H1 (cell line): Measurements from ENCODE around the gene INAFM2. TPM values are rescaled to one million over a fixed set of nuclear protein-coding genes. Genes with fewer than 3 reads are reported as not detected.

Experiments
- CTCF ChIA-PET: fragments of 300-600 bp; sonication (Branson Sonifier 250); formaldehyde crosslinking; loops from one replicate; lab custom pipeline; 2021; ENCODE audit not compliant: partially characterized antibody; lab: Charles Lee
- POLR2A ChIA-PET: fragments of 300-600 bp; sonication (Branson Sonifier 250); formaldehyde crosslinking; loops from one replicate; lab custom pipeline; 2021; ENCODE audit warnings: inconsistent platforms; ENCODE audit not compliant: partially characterized antibody; lab: Charles Lee
- DNase-seq, 2 experiments: peaks; one replicate each; pipeline versions ENCODE4 v3.0.0 to v3.0.0-alpha.2; 2010 to 2022; ENCODE audit warnings: low spot score in 2 of 2, low read depth in 1 of 2, mixed read lengths in 1 of 2
- FAIRE-seq: peaks from 2 replicates; lab custom pipeline; 2011; peaks lifted over from hg19 to GRCh38; lab: Jason Lieb, UNC
- H2AFZ ChIP-seq: 2 replicates; pipeline ENCODE4 v1.8.1; 2012; ENCODE audit warnings: low read length, inconsistent platforms
- H2AK5ac ChIP-seq: 2 replicates; pipeline ENCODE4 v1.6.1; 2013; ENCODE audit warnings: low read depth, low read length
- H2BK120ac ChIP-seq: replicated peaks from 2 replicates; pipeline ENCODE3; 2013; ENCODE audit warnings: low read depth, low read length, inconsistent platforms
- H2BK12ac ChIP-seq: 2 replicates; pipeline ENCODE4 v1.6.1; 2013; ENCODE audit warnings: low read depth, low read length
- H2BK15ac ChIP-seq: 2 replicates; pipeline ENCODE4 v1.6.1; 2013; ENCODE audit warnings: low read length
- H2BK20ac ChIP-seq: 2 replicates; pipeline ENCODE4 v1.6.1; 2013; ENCODE audit warnings: low read length
- H2BK5ac ChIP-seq: 2 replicates; pipeline ENCODE4 v1.6.1; 2013; ENCODE audit warnings: low read depth, low read length
- H3K14ac ChIP-seq: 2 replicates; pipeline ENCODE4 v1.6.1; 2013; ENCODE audit warnings: inconsistent platforms; ENCODE audit not compliant: insufficient read length
- H3K18ac ChIP-seq: 2 replicates; pipeline ENCODE4 v1.6.1; 2013; ENCODE audit warnings: low read length; ENCODE audit errors: extremely low read depth
- H3K23ac ChIP-seq: 2 replicates; pipeline ENCODE4 v1.6.1; 2013; ENCODE audit warnings: inconsistent platforms; ENCODE audit not compliant: insufficient read length
- H3K23me2 ChIP-seq: 2 replicates; pipeline ENCODE4 v1.6.1; 2013; ENCODE audit warnings: low read depth, low read length
- H3K27ac ChIP-seq: 2 replicates; pipeline ENCODE4 v1.6.1; 2011; ENCODE audit warnings: low read depth, low read length, inconsistent platforms
- H3K27me3 ChIP-seq, 4 experiments: replicated peaks in 1 of 4; 1 replicate in 1 of 4; 2 replicates in 3 of 4; pipeline versions ENCODE4 v1.6.1 to v1.8.1; 2011 to 2013; ENCODE audit warnings: low read length in 3 of 4, mild to moderate bottlenecking in 3 of 4, inconsistent platforms in 2 of 4, mixed read lengths in 2 of 4, moderate library complexity in 1 of 4; ENCODE audit not compliant: control insufficient read depth in 3 of 4, insufficient read depth in 3 of 4; ENCODE audit errors: extremely low read depth in 1 of 4
- H3K36me3 ChIP-seq, 4 experiments: 2 replicates each; pipeline versions ENCODE4 v1.6.1 to v1.8.1; 2011 to 2013; ENCODE audit warnings: mild to moderate bottlenecking in 4 of 4, low read length in 3 of 4, moderate library complexity in 2 of 4, control low read depth in 1 of 4, inconsistent platforms in 1 of 4; ENCODE audit not compliant: insufficient read depth in 4 of 4, control insufficient read depth in 2 of 4
- H3K4ac ChIP-seq: replicated peaks from 2 replicates; pipeline ENCODE3; 2013; ENCODE audit warnings: low read length, low read depth, mixed read lengths, inconsistent platforms; ENCODE audit not compliant: insufficient read length
- H3K4me1 ChIP-seq, 4 experiments: replicated peaks in 1 of 4; 1 replicate in 1 of 4; 2 replicates in 3 of 4; pipeline versions ENCODE4 v1.6.1 to v1.8.1; 2011 to 2013; ENCODE audit warnings: low read length in 3 of 4, inconsistent platforms in 2 of 4, mixed read lengths in 1 of 4; ENCODE audit not compliant: insufficient read depth in 4 of 4, control insufficient read depth in 3 of 4
- H3K4me2 ChIP-seq, 2 experiments: 2 replicates each; pipeline versions ENCODE4 v1.6.1 to v1.8.1; 2011 to 2013; ENCODE audit warnings: low read depth in 2 of 2, low read length in 2 of 2, control low read depth in 1 of 2, inconsistent platforms in 1 of 2, mild to moderate bottlenecking in 1 of 2; ENCODE audit not compliant: insufficient read depth in 1 of 2
- H3K4me3 ChIP-seq, 4 experiments: fragments of 200-600, 300-600 bp in 1 of 4; sonication (generic), shearing (Covaris generic), sonication (Bioruptor Twin) in 1 of 4; 2 replicates each; pipeline versions ENCODE4 v1.5.1 to v1.8.1; 2011 to 2016; ENCODE audit warnings: low read length in 4 of 4, low read depth in 3 of 4, control low read depth in 2 of 4, inconsistent platforms in 2 of 4, mild to moderate bottlenecking in 2 of 4, mixed read lengths in 1 of 4, moderate library complexity in 1 of 4; ENCODE audit not compliant: insufficient read depth in 2 of 4; ENCODE audit errors: extremely low read depth in 1 of 4
- H3K56ac ChIP-seq: replicated peaks from 2 replicates; pipeline ENCODE3; 2013; ENCODE audit warnings: low read depth, mild to moderate bottlenecking, mixed read lengths, low read length, inconsistent platforms; ENCODE audit not compliant: insufficient read length
- H3K79me1 ChIP-seq: 2 replicates; pipeline ENCODE4 v1.6.1; 2013; ENCODE audit warnings: low read depth, low read length, control low read depth
- H3K79me2 ChIP-seq, 2 experiments: 2 replicates each; pipeline versions ENCODE4 v1.6.1 to v1.8.1; 2012 to 2013; ENCODE audit warnings: low read length in 2 of 2, mild to moderate bottlenecking in 2 of 2, inconsistent platforms in 1 of 2; ENCODE audit not compliant: insufficient read depth in 2 of 2, control insufficient read depth in 1 of 2
- H3K9ac ChIP-seq, 4 experiments: replicated peaks in 1 of 4; 1 replicate in 1 of 4; 2 replicates in 3 of 4; pipeline versions ENCODE4 v1.6.1 to v1.8.1; 2011 to 2013; ENCODE audit warnings: low read depth in 3 of 4, low read length in 3 of 4, control low read depth in 2 of 4, mild to moderate bottlenecking in 2 of 4, moderate library complexity in 2 of 4, inconsistent platforms in 1 of 4; ENCODE audit errors: extremely low read depth in 1 of 4
- H3K9me3 ChIP-seq, 2 experiments: 2 replicates each; pipeline versions ENCODE4 v1.6.1 to v1.8.1; 2012 to 2013; ENCODE audit warnings: mild to moderate bottlenecking in 2 of 2, moderate library complexity in 2 of 2, control low read depth in 1 of 2, inconsistent platforms in 1 of 2, low read depth in 1 of 2, low read length in 1 of 2, mixed read lengths in 1 of 2; ENCODE audit not compliant: insufficient read depth in 2 of 2
- H4K20me1 ChIP-seq, 2 experiments: replicated peaks in 1 of 2; 2 replicates each; pipeline versions ENCODE3 to v1.8.1; 2011 to 2013; ENCODE audit warnings: inconsistent platforms in 2 of 2, low read length in 2 of 2, mild to moderate bottlenecking in 1 of 2; ENCODE audit not compliant: insufficient read depth in 2 of 2, control insufficient read depth in 1 of 2
- H4K5ac ChIP-seq: 2 replicates; pipeline ENCODE4 v1.6.1; 2013; ENCODE audit warnings: low read length, low read depth, mixed read lengths, inconsistent platforms; ENCODE audit not compliant: insufficient read length
- H4K8ac ChIP-seq: 2 replicates; pipeline ENCODE4 v1.8.0; 2013; ENCODE audit warnings: mild to moderate bottlenecking, moderate library complexity, low read length, inconsistent platforms; ENCODE audit not compliant: insufficient read depth; ENCODE audit errors: extremely low read depth
- H4K91ac ChIP-seq: replicated peaks from 2 replicates; pipeline ENCODE3; 2013; ENCODE audit warnings: low read length, mixed read lengths, inconsistent platforms; ENCODE audit not compliant: insufficient read length
- ASH2L ChIP-seq: fragments of 200-600, 300-600 bp; sonication (generic); IDR thresholded peaks from one replicate; pipeline ENCODE4 v1.7.1; 2017; ENCODE audit warnings: low read length
- EGR1 ChIP-seq: IDR thresholded peaks from 2 replicates; pipeline ENCODE4 v1.6.1; 2011; ENCODE audit warnings: low read depth, low read length, borderline replicate concordance
- NRF1 ChIP-seq: IDR thresholded peaks from 2 replicates; pipeline ENCODE4 v1.6.1; 2011; ENCODE audit warnings: mild to moderate bottlenecking, low read depth, low read length, improper control_type of control experiment
- RAD21 ChIP-seq, 2 experiments: IDR thresholded peaks in 1 of 2; conservative IDR thresholded peaks in 1 of 2; 2 replicates each; pipeline ENCODE4 v1.6.1; 2011; ENCODE audit warnings: low read depth in 2 of 2, low read length in 2 of 2, improper control_type of control experiment in 1 of 2, inconsistent platforms in 1 of 2, mild to moderate bottlenecking in 1 of 2, moderate library complexity in 1 of 2
- RNF2 ChIP-seq: fragments of 200-900, 300-1000 bp; sonication (generic); IDR thresholded peaks from 2 replicates; pipeline ENCODE4 v1.7.1; 2016; ENCODE audit warnings: borderline replicate concordance, low read depth, mild to moderate bottlenecking, antibody characterized with exemption, low read length; ENCODE audit not compliant: poor library complexity, severe bottlenecking; ENCODE audit errors: missing control alignments
- RXRA ChIP-seq: IDR thresholded peaks from 2 replicates; pipeline ENCODE4 v1.6.1; 2011; ENCODE audit warnings: low read depth, mild to moderate bottlenecking, low read length, moderate library complexity; ENCODE audit not compliant: insufficient read depth
- SIN3A ChIP-seq, 2 experiments: IDR thresholded peaks in 1 of 2; conservative IDR thresholded peaks in 1 of 2; 2 replicates each; pipeline ENCODE4 v1.6.1; 2011 to 2012; ENCODE audit warnings: low read length in 2 of 2, improper control_type of control experiment in 1 of 2, low read depth in 1 of 2, mild to moderate bottlenecking in 1 of 2
- TBP ChIP-seq: IDR thresholded peaks from 2 replicates; pipeline ENCODE4 v1.6.1; 2011; ENCODE audit warnings: low read depth, low read length, improper control_type of control experiment
- TCF12 ChIP-seq: IDR thresholded peaks from 2 replicates; pipeline ENCODE4 v1.6.1; 2011; ENCODE audit warnings: low read depth, mild to moderate bottlenecking, low read length
- WGBS, 2 experiments: shearing (Covaris generic) in 1 of 2; methylation state at CpG; one replicate each; pipeline versions ENCODE4 v1.1.6 to v1.1.7; 2013 to 2015; ENCODE audit warnings: low lambda C conversion rate in 2 of 2, mixed read lengths in 2 of 2, inconsistent platforms in 1 of 2, low coverage in 1 of 2, missing lambda C conversion rate in 1 of 2; ENCODE audit not compliant: insufficient replicate concordance in 2 of 2, insufficient coverage in 1 of 2, insufficient read length in 1 of 2; ENCODE audit errors: extremely low coverage in 1 of 2, missing lambda C conversion rate in 1 of 2; 5-methylcytosine and 5-hydroxymethylcytosine counted together
- polyA plus RNA-seq, 7 experiments: library from polyadenylated mRNA; depleted of rRNA in 3 of 7; stranded (reverse) in 5 of 7; unstranded in 2 of 7; fragments of >200 nt in 5 of 7; fragments of 200-250 nt in 2 of 7; gene quantifications; 1 replicate in 5 of 7; 2 replicates in 1 of 7; 4 replicates in 1 of 7; pipeline versions ENCODE4 v1.2.1 to v1.2.3, GENCODE V29; 2011 to 2013; ENCODE audit warnings: missing spikeins in 2 of 7, mixed read lengths in 2 of 7
- total RNA-seq: library from RNA; stranded (reverse); fragmentation: NEBNext Ultra II Directional; extraction: Animal tissue kit (Norgen Biotek cat#: 25700); gene quantifications from 2 replicates; pipeline ENCODE4 v1.2.1, GENCODE V29; 2021

Gene INAFM2
- total and polyA plus RNA-seq, 2 of the 8 experiments (the other 6 are each of a cell fraction or from before 2014, with no cell fraction given) = 15.3 to 35.1 TPM

- Histone ChIP-seq H3K4me3 (no peak overlapping the region), H3K79me2 (no peaks in the 10 kb centered on the region), H2AFZ (no peak overlapping the region), H2BK12ac (peak overlapping the region; percentile 96), H3K36me3 (no peaks in the 10 kb centered on the region), H3K79me1 (no peaks in the 10 kb centered on the region), H3K18ac (no peak overlapping the region), H4K20me1 (no peaks in the 10 kb centered on the region), H3K4ac (no peak overlapping the region), H2BK15ac (peak overlapping the region; percentile 95; the same call in 1 of the 2 replicates), H2AK5ac (no peak overlapping the region), H4K5ac (no peak overlapping the region), H4K91ac (no peak overlapping the region), H3K23me2 (no peaks in the 10 kb centered on the region), H3K27me3 (peaks cover 0 to 8% (median under 1%) of the 10 kb centered on the region in 4 experiments; a peak in 3 of 7 replicates), H3K56ac (no peak overlapping the region), H3K14ac (no peak overlapping the region), H4K8ac (no peak overlapping the region), H3K9me3 (no peaks in the 10 kb centered on the region), H2BK120ac (no peak overlapping the region), H3K4me1 (peaks cover 0 to 2% (median 1%) of the 10 kb centered on the region in 4 experiments; a peak in 5 of 7 replicates), H2BK5ac (no peak overlapping the region), H3K4me2 (no peak overlapping the region), H3K27ac (no peak overlapping the region), H3K23ac (no peak overlapping the region), H2BK20ac (peak overlapping the region; percentile 90; the same call in 1 of the 2 replicates), H3K9ac (no peak overlapping the region)
- ChIA-PET CTCF (interaction anchor here (0.6 to 27.9 kb wide), 57 partner anchors 10 to 1287 kb away, joined by 3 to 1340 read pairs (median 5); partner anchors contain the start of genes ANKRD63, BMF, CCDC9B and INAFM2), POLR2A (interaction anchor here (0.7 to 2.7 kb wide), 13 partner anchors 10 to 166 kb away, joined by 3 to 11 read pairs (median 4); partner anchors contain the start of genes BMF, INAFM2 and PAK6)
- 65% methylated on average over 26 of the region's 26 CpGs; no CpG with 5 or more reads in 1 of the 2 experiments for WGBS, 2 experiments
- DNase-seq (peak; percentile 70 to 97), FAIRE-seq (peak; percentile 76)
- TF ChIP-seq EGR1 (no peak), TBP (no peak), ASH2L (no peak), RNF2 (no peak), NRF1 (no peak), RAD21 (IDR thresholded peaks at IDR 0.05 in 1 of 2, conservative IDR thresholded peaks at IDR 0.05 in 1 of 2; ENCODE audit: low read depth in 2 of 2, low read length in 2 of 2) (peak; percentile 92 to 97), TCF12 (0 out of 2 replicates have a peak, but pooled peaks have one; percentile 25), SIN3A (conservative IDR thresholded peaks at IDR 0.05 in 1 of 2, IDR thresholded peaks at IDR 0.05 in 1 of 2; ENCODE audit: low read depth in 1 of 2, low read length in 2 of 2) (0 out of 4 replicates have a peak, but pooled peaks of 1 of the 2 experiments have one; percentile 34), RXRA (no peak)
Measured at GRCh38 chr15:40274350-40275274, 48.9 kb upstream of the INAFM2 start.
